GM12875 (cell line): ENCODE measurements around the gene AKT1S1.

Experiments used
- H3K4me3 ChIP-seq: one replicate; pipeline ENCODE4 v1.5.1; 2011; ENCODE audit warnings: low read depth, low read length, control low read depth
- CTCF ChIP-seq: IDR thresholded peaks from 2 replicates; pipeline ENCODE4 v1.5.1; 2011; ENCODE audit warnings: low read depth, mild to moderate bottlenecking, control low read depth, inconsistent platforms, low read length, moderate library complexity, borderline replicate concordance; ENCODE audit not compliant: insufficient read depth

AKT1S1 gene

GRCh38 chr19:49887037-49887664, 10.0 kb upstream of the AKT1S1 start:
- no peak for TF ChIP-seq CTCF
- no peak overlapping the region for H3K4me3 ChIP-seq

GRCh38 chr19:49884760-49885159, 7.6 kb upstream of the AKT1S1 start:
- no peak for TF ChIP-seq CTCF

GRCh38 chr19:49884109-49884508, 7.0 kb upstream of the AKT1S1 start:
- TF ChIP-seq CTCF = no peak
- H3K4me3 ChIP-seq = no peak overlapping the region

More at GRCh38 chr19:49884760-49885159, 7.6 kb upstream of the AKT1S1 start:
- H3K4me3 ChIP-seq = no peak overlapping the region

GRCh38 chr19:49883094-49883493, 5.9 kb upstream of the AKT1S1 start:
- no peak overlapping the region for H3K4me3 ChIP-seq
- no peak for TF ChIP-seq CTCF

GRCh38 chr19:49882643-49883042, 5.5 kb upstream of the AKT1S1 start:
- no peak overlapping the region for H3K4me3 ChIP-seq
- no peak for TF ChIP-seq CTCF

- no peak overlapping the region for H3K4me3 ChIP-seq
These were observed 4.7 kb upstream of the AKT1S1 start for GRCh38 chr19:49881672-49882394.

More at GRCh38 chr19:49881672-49882394, 4.7 kb upstream of the AKT1S1 start:
- no peak for TF ChIP-seq CTCF
